NCI-H460 (cell line): ENCODE measurements around the gene GDAP1L1. TPM values are rescaled to one million over a fixed set of nuclear protein-coding genes. Genes with fewer than 3 reads are reported as not detected.
"Not testable (repeated sequence)": the region's sequence is repeated elsewhere in the genome, so short reads cannot be mapped to it uniquely, and the experiment has no call there.

ENCODE experiments used
- DNase-seq: peaks from one replicate; pipeline ENCODE4 v3.0.0-alpha.2; 2016; ENCODE audit warnings: low read depth; ENCODE audit errors: extremely low read depth
- total RNA-seq: library from RNA; depleted of rRNA; stranded (reverse); fragments of >200 nt; shearing (Covaris generic); gene quantifications from 2 replicates; pipeline ENCODE4 v1.2.3, GENCODE V29; 2014

The GDAP1L1 gene
- total RNA-seq, 1 experiment from 2014 or later: not detected

DNA sequence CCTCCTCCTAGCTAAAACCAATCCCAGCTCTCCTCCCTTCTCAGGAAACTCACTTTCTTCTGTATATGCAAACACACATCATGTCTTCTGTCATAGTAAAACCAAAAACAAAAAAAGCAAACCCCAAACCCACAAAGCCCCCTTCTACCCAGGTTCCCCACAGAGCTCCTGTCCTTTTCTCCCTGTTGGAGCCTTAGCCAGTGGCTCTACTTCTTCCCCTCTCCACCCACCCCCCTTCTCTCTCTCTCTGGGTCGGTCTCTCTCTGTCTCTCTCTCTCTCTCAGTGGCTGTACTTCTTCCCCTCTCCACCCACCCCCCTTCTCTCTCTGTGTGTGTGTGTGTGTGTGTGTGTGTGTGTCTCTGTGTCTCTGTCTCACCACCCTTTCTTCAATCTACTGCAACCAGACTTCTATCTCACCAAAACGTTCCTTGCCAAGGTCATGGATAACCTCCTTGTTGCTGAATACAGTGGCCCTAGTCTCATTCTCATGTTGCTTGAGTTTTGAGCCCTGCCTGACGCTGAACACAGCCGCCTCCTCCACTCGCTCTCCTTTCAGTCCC is 27.9 kb upstream of the GDAP1L1 start:
- DNase-seq: no peak

DNA sequence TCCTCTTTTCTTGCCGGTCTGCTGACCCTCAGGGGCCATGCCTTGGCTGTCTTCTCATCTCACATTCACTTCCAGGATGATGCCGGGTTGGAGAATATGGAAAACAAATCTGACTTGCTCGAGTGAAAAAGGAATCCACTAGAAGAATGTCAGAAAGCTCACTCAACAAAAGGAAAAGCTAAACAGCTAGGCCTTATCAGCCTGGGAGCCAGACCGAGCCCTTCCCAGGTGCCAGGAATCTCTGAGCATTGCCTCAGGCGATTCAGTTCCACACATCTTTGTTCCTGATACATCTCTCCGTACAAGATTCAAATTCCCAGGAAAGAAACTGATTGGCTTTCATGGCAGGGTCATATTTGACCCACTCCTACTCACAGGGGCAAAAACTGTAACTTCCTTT is 27.3 kb upstream of the GDAP1L1 start:
- no peak for DNase-seq

DNA sequence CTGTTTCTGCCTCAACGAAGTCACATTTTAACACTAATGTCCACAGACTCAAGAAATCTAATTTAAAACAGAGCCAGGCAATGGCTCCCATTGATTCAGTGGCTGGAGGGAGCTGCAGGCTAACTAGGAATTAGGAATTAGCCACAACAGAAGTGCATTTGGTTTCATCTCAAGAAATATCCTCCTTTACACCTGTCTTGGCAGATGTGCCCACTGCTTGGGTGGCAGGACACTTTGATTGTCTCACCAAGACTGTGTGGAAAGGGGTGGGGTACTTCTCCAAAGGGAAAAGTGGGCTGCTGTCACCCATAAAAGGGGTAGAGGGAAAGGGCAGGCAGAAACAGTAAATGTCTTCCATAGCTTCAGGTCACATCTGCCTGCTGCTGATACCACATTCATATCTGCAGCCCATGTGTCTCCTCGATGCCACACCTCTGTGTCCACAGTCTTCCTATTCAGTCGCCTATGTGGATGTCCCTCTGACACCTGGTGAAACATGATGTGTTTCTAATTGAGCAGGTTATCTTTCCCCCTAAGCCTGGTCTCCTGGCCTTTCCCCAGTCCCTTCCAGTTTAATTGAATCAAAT is 25.6 kb upstream of the GDAP1L1 start:
- no peak for DNase-seq

DNA sequence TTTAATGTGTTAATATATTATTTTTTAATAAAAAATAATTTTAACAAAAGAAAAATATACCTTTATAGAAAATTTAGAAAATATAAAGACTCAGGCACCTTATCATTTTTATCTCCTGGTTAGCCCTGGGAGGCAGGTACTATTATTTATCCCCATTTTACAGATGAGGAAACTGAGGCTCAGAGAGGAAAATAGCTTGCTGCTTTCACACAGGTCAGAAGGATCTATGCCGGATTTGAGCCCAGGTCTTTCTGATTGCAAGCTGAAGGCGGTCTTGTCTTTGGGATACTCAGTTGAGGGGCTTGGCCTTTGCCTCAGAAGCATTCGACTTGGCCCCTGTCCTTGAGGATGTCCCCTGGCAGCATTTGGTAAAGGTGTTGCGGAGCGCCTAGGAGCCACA is 25.1 kb upstream of the GDAP1L1 start:
- DNase-seq: no peak

DNA sequence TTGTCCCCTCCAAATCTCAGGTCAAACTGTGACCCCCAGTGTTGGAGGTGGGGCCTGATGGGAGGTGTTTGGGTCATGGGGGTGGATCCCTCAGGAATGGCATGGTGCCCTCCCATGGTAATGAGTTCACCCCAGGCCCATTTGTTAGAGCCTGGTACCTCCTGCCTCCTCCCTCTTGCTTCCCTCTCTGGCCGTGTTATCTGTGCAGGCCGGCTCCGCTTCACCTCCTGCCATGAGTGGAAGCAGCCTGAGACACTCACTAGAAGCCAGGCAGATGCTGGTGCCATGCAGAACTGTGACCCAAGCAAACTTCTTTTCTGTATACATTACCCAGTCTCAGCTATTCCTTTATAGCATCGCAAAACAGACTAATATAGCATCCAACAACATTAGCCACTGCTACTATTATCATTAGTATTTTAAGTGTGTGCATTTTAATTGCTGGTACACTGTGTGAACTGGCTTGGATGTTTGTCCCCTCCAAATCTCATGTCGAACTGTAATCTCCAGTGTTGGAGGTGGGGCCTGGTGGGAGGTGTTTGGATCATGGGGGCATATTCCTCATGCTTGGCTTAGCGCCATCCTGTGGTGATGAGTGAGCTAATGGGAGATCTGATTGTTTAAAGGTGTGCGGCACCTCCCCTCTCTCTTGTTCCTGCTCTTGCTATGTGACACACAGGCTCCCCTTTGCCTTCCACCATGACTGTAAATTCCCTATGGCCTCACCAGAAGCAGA is 24.3 kb upstream of the GDAP1L1 start:
- DNase-seq: no peak

DNA sequence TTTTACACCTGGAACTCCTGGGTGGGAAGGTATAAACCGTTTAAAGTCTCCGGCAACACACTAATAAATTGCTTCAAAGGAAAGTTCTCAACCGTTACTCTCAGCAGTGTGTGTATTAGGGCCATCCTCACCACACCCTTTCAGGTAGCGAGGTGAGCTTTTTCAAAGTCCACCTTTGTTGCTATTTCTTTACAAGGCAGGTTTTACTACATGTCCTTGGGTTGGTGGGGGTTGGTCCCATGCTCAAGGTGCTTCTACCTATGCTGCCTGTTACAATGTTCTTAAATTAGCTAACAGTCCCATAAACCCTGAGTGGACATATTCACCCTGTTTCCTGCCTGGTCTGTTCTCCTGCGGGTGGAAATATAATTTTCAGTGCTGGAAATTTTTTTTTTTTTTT is 23.4 kb upstream of the GDAP1L1 start:
- no peak for DNase-seq

DNA sequence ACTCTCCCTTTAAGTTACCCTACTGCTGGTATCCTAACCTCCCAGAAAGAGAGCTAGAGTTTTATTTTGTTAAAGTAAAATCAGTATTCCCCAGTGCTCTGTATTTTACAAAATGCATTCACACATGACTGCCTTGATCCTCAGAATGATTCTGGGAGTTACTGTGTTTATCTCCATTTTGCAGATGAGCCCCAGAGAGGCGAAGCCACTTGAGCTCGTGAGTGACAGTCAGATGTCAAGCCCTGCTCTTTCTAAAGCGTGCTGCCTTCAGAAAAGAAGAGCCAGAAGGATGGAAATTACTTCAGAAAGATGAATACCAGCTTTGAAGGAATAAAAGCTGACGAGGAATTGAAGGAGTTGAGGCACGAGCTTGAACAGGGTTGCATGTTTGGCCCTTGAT is 22.5 kb upstream of the GDAP1L1 start:
- no peak for DNase-seq

DNA sequence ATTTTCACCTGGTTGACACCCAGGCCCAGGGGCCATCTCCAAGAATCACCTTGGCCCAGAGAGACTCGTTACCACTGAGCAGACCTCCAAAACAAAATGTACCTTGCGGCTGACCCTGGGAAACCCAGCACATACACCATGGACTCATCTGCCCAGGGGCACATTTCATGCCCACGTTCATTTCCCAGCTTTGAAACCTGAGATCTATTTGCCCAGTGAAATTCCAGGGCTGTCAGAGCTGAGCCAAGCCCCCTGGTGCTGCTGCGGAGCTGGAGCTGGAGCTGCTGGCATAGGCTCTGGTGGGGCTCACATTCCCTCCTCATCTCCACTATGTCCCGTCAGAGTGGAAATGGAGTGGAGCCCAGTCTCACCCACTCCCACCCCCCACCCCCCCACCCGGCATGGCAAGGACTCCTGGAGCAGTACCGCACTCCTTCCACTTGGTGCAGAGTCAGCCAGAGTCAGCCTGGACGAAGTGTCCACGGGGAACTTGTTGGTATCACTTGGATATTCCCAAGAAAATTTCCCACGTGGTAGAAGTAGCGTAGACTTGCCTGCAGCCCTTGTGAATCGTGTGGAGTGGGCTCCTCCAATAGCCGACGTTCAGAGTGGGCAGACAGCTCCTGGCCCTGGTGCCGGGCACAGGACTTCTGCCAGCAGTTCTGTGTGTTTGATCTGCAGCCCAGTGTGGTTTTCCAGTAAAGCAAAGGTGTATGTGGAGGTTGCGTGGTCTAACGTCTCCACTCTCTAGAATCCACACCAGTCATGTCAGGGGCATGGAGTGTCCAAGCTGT is 18.4 kb upstream of the GDAP1L1 start:
- no peak for DNase-seq

DNA sequence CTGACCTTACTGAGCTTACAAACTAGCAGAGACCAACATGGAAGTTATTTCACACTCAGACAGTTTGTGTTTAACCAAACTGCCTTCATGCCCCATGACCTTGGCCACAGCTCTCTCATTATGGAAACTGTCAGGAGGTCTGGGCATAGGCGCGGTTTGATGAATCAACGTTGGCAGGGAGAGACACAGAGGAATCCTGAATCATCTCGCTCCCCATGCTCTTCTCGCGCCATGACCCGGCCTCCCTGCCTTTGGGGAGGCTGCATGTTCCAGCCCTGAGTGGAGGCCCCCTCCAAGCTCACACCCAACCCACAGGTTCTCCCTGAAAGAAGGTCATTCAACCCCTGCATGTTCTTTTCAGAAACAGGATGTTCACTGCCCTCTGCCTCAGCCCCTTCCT is 15.9 kb upstream of the GDAP1L1 start:
- DNase-seq: no peak

DNA sequence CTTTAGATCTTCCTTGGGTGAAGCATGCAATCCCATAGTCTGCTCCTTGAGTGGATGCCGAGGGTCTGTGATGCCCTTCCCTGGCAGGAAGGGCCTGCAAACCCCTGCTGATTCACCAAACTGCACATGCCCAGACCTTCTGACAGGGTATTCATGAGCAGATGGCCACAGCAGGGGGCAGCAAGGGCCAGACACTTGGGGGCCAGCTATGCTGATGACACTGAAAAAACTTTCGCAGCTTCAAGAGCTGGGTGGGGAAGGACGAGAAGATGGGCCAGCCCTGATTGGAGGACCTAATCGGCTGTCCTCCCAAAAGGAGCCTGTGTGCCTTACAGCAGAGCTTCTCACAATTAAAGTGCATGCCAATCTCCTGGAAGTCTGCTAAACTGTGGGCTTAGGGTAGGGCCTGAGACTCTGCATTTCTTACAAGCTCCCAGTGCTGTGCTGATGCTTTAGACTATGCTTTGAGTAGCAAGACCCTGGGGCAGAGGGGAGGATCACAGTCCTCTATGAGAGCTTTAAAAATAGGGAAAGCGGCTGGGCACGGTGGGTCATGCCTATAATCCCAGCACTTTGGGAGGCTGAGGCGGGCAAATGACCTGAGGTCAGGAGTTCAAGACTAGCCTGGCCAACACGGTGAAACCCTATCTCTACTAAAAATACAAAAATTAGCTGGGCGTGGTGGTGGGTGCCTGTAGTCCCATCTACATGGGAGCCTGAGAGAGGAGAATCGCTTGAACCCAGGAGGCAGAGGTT is 15.2 kb upstream of the GDAP1L1 start:
- no peak for DNase-seq

DNA sequence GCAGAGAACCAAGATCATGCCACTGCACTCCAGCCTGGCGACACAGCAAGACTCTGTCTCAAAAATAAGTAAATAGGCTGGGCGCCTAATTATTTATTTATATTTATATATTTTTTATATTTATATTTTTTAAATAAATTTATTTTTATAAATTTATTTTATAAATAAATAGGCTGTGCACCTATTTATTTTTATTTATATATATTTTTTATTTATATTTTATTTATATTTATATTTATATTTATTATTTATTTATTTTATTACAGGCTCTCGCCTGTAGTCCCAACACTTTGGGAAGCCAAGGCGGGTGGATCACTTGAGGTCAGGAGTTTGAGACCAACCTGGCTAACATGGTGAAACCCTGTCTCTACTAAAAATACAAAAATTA is 14.6 kb upstream of the GDAP1L1 start:
- not testable (repeated sequence) for DNase-seq

DNA sequence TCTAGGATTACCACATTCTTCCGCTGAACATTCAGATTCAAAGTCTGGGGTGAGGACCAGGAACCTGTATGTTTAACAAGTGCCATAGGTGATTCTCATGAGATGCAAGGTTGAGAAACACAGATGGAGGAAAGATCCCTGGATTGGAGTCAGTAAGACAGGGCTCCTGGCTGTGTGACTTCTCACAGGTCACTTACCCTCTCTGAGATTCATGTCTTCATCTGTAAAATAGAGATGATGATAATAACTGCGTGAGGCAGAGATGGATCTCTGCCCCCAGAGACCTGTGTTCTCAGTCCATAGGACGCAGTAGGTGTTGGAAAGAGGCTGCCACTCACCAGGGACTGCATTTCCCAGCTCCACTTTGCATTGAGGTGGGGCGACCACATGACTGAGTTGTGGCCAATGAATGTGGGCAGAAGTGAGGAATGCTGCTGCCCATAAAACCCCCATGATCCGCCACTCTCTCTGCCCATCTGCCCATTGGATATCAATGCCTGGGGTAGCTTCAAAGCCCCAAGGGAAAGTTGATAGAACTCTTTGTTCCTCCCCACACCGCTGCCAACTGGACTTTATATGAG is 13.6 kb upstream of the GDAP1L1 start:
- DNase-seq: no peak

DNA sequence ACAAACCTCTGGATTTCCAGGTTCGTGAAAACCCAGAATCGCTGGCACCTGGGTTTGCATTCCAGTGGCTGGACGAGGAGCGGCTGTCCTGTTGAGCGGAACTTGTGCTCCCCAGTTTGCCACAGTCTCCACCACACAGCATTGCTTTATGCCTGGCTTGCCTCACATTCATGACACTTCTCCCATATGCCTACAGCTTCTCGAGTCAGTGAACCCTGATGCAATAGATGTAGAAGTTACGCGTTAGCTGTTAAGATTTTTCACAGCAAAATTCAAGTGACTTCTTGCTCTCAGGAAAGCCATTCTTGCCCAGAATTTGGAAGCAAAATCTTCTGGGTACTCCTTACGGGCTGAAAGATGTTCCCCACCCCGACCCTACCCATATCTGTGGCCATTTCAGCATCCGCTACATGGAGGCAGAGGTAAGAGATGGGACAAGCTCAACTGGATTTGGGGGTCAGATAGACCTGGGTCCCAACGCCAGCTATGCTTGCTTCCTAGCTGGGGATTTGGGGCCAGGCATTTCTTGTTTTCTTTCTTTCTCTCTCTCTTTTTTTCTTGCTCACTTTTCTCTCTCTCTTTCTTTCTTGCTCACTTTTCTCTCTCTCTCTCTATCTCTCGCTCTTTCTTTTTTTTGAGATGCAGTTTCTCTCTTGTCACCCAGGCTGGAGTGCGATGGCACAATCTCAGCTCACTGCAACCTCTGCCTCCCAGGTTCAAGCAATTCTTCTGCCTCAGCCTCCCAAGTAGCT is 12.4 kb upstream of the GDAP1L1 start:
- DNase-seq: no peak

DNA sequence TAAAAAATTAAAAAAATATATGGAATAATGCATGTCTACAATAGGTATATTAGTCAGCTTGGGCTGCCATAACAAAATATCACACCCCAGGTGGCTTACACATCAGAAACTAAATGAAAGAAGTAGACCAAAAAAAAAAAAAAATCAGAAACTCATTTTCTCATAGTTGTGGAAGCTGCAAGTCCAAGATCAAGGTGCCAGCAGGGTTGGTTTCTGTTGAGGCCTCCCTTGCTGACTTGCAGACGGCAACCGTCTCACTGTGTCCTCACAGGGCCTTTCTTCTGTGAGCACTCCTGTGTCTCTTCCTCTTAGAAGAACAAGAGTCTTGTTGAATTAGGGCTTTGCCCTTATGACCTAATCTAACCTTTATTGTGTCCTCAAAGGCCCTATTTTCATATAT is 11.4 kb upstream of the GDAP1L1 start:
- DNase-seq: no peak

DNA sequence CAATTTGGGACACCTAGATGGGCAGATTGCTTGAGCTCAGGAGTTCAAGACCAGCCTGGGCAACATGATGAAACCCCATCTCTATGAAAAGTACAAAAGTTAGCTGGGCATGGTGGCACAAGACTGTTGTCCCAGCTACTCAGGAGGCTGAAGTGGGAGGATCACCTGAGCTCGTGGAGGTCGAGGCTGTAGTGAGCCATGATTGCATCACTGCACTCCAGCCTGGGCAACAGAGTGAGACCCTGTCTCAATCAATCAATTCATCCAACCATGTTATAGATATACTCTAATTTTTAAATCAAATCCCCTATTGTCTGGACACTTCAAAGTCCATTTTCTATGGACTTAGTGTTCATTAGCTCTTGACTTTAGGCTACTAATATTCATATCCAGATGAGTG is 10.3 kb upstream of the GDAP1L1 start:
- not testable (repeated sequence) for DNase-seq

DNA sequence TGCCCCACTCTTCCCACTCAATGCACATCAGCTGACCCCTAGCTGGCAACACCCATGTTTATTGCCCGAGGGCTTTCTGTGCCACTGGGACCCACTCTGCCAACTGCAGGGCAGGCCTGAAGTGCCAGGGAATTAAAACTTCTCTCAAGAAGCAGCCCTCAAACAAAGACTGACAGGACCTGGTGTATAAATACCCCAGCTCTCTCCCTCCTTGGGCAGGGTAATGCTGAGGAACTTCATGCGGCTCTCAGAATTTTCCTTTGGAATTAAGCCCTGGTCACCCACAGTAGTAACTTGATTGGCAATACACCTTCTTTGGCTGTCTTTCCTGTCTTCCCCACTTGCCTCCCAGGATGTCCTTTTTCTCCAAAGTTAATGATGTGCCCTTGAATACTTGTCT is 5.3 kb upstream of the GDAP1L1 start:
- DNase-seq: no peak

DNA sequence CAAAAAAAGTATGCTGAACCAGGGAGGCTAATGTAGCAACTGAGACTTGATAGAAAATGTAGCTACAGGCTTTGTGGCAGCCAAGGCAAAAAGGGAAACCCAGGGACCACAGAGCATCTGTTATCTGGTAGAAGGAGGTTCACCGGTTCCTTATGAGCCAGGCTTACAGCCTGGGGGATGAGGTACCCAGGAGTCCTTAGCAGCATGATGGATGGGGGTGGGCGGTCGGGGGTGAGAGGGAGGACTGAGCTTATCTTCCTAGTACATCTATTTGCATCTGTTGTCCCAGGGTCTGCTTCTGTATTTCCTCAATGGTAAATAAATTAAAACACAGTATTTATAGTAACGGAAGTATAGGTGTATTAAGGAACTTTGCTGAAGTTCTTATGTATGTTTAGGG is 1.1 kb upstream of the GDAP1L1 start:
- no peak for DNase-seq

DNA sequence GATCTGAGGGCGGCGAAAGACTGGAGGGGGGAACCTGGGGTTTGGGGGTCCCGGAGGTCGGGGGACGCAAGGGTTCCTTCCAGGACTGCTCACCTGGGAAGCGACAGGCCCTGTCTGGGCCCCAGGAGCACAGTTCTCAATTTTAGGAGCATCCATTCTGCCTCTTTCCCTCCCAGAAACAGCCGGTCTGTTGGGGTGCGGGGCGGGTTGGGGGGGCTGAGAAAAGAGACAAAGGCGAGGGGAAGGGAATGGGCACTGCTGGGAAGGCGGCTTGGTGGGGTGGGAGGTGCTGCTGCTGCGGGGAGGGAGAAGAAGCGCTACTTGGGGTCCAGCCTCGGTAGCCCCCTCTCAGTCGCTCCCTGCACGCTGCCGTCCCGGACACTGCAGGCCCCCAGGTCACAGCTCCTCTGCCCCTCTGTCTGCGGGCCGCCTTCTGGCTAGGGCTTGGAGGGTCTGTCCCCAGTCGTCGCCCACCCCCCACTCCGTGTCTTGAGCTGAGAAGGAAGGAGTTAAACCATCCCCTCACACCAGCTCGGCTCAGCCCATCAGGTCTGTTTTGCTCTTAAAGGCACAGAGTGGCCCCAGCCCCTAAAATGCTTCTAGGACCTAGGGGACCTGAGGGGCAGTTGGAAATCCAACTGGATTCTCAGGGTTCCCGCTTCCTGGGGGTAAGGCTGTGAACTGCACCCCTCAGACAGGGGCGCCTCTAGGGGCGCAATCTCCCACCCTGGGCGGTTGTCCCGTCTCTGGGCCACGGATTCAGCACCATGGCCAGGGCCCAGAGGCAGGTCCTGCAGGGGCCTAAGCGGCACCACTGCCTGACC is 690 bp downstream of the GDAP1L1 start:
- DNase-seq: peak; percentile 44

DNA sequence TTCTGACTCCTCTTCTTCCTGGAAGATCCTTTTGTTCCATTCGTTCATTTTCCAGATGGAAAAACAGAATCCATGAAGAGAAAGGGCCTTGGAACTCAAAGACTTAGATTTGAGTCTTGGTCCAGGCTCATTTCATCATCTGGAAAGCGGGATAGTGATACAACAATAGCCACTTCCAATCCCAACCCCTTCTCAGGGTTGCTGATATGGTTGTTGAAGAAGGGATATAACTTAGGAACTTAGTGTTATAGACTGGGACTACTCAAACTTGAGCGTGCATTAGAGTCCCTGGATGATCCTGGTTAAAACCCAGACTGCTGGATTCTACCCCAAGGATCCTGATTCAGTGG is 1.3 kb downstream of the GDAP1L1 start:
- DNase-seq: no peak
